Measurements from ENCODE around the gene ME3. TPM values are rescaled to one million over a fixed set of nuclear protein-coding genes. Genes with fewer than 3 reads are reported as not detected.

The ME3 gene
- total RNA-seq, 1 experiment from 2014 or later, result 0.30 TPM

- ChIA-PET RAD21 (ENCODE audit: low non-redundant PET in 1 of 2, low total read pairs in 2 of 2, uncharacterized antibody in 2 of 2, unreplicated experiment in 2 of 2) (no interaction called here), CTCF (interaction anchor here (2.3 kb wide), 1 partner anchor 35 kb away, joined by 4 read pairs; no protein-coding TSS in a partner anchor), POLR2A (no interaction called here)
- H3K4me1 ChIP-seq (ENCODE audit: control insufficient read depth in 1 of 2, insufficient read depth in 2 of 2, low read length in 2 of 2), result no peaks in the 10 kb centered on the region
- H3K9ac ChIP-seq (ENCODE audit: low read length), result no peak overlapping the region
- DNase-seq (ENCODE audit: low read depth, low spot score) (no peak), ATAC-seq (no peak)
- no peaks in the 10 kb centered on the region; a peak in 1 of 4 replicates for H3K9me3 ChIP-seq (ENCODE audit: control insufficient read depth in 1 of 2, insufficient read depth in 1 of 2, low read depth in 1 of 2, low read length in 2 of 2)
- no peaks in the 10 kb centered on the region for H3K27me3 ChIP-seq (ENCODE audit: insufficient read depth, low read length)
- H2AFZ ChIP-seq (ENCODE audit: low read depth, low read length, poor library complexity, severe bottlenecking), result no peak overlapping the region
- no peaks in the 10 kb centered on the region for H3K9me2 ChIP-seq (ENCODE audit: insufficient read depth)
- H3K4me2 ChIP-seq (ENCODE audit: low read length), result no peak overlapping the region
- no TSS peak for BruUV-seq (replicated peaks)
- no peaks in the 10 kb centered on the region for H3K79me2 ChIP-seq (ENCODE audit: insufficient read depth, low read length)
- no peak for TF ChIP-seq CEBPB (IDR thresholded peaks at IDR 0.05; ENCODE audit: low read depth)
- no peak for TF ChIP-seq ZFX (IDR thresholded peaks at IDR 0.05)
- no peak for TF ChIP-seq FOSL1 (IDR thresholded peaks at IDR 0.05; ENCODE audit: low read depth)
- no peak for TF ChIP-seq SRF (IDR thresholded peaks at IDR 0.05; ENCODE audit: low read depth)
- TF ChIP-seq CBX3 (IDR thresholded peaks at IDR 0.05; ENCODE audit: low read depth), result no peak
- TF ChIP-seq EZH2 (IDR thresholded peaks at IDR 0.05), result no peak
- TF ChIP-seq ELF1 (IDR thresholded peaks at IDR 0.05; ENCODE audit: borderline replicate concordance, low read depth), result no peak
- no peak for TF ChIP-seq POLR2AphosphoS5 (IDR thresholded peaks at IDR 0.05; ENCODE audit: low read depth, low read length)
- no peak for TF ChIP-seq SP1 (IDR thresholded peaks at IDR 0.05; ENCODE audit: low read depth)
- TF ChIP-seq, protein P1, sequence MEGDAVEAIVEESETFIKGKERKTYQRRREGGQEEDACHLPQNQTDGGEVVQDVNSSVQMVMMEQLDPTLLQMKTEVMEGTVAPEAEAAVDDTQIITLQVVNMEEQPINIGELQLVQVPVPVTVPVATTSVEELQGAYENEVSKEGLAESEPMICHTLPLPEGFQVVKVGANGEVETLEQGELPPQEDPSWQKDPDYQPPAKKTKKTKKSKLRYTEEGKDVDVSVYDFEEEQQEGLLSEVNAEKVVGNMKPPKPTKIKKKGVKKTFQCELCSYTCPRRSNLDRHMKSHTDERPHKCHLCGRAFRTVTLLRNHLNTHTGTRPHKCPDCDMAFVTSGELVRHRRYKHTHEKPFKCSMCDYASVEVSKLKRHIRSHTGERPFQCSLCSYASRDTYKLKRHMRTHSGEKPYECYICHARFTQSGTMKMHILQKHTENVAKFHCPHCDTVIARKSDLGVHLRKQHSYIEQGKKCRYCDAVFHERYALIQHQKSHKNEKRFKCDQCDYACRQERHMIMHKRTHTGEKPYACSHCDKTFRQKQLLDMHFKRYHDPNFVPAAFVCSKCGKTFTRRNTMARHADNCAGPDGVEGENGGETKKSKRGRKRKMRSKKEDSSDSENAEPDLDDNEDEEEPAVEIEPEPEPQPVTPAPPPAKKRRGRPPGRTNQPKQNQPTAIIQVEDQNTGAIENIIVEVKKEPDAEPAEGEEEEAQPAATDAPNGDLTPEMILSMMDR (IDR thresholded peaks at IDR 0.05 in 2 of 3, conservative IDR thresholded peaks at IDR 0.05 in 1 of 3; ENCODE audit: borderline replicate concordance in 1 of 3, insufficient read depth in 1 of 3, low read depth in 2 of 3, low read length in 2 of 3), result no peak
- no peak for TF ChIP-seq EZH2phosphoT487 (IDR thresholded peaks at IDR 0.05; ENCODE audit: borderline replicate concordance)
- TF ChIP-seq ZNF274 (IDR thresholded peaks at IDR 0.05; ENCODE audit: low read depth, low read length), result no peak
- H4K20me1 ChIP-seq (ENCODE audit: insufficient read depth), result no peaks in the 10 kb centered on the region
- intact Hi-C loops (cut with micrococcal nuclease), result no loop called here
- H3K27ac ChIP-seq (ENCODE audit: low read depth, low read length), result no peak overlapping the region
- no peak overlapping the region for H3K4me3 ChIP-seq (replicated peaks in 1 of 2; ENCODE audit: low read depth in 1 of 2, low read length in 2 of 2)
- H3K36me3 ChIP-seq (ENCODE audit: control insufficient read depth in 1 of 2, insufficient read depth in 2 of 2, low read length in 2 of 2), result no peaks in the 10 kb centered on the region
Measured at GRCh38 chr11:86710936-86711335, 38.5 kb upstream of the ME3 start.

All from HCT116 (cell line).